GM18511 (cell line): ENCODE measurements around the gene ARSJ.

Experiments
- ATAC-seq: cut with Tn5 transposase; IDR thresholded peaks from one replicate; pipeline ENCODE4 v1.9.1; 2021; ENCODE audit warnings: mild to moderate bottlenecking, moderate library complexity; ENCODE audit not compliant: unreplicated experiment

Gene ARSJ

GRCh38 chr4:113990886-113991285, 11.4 kb upstream of the ARSJ start:
- ATAC-seq: no peak

GRCh38 chr4:113987382-113987941, 8.0 kb upstream of the ARSJ start:
- no peak for ATAC-seq

- no peak for ATAC-seq
These were observed 2.7 kb upstream of the ARSJ start for GRCh38 chr4:113982181-113982580.

- ATAC-seq: no peak
These were observed 2.1 kb upstream of the ARSJ start for GRCh38 chr4:113981591-113981990.

- ATAC-seq: no peak
These were observed 613 bp upstream of the ARSJ start for GRCh38 chr4:113979905-113980615.

GRCh38 chr4:113978561-113979147, 793 bp downstream of the ARSJ start:
- ATAC-seq: no peak

- ATAC-seq: no peak
These were observed 1.3 kb downstream of the ARSJ start for GRCh38 chr4:113978105-113978504.

- no peak for ATAC-seq
These were observed 2.0 kb downstream of the ARSJ start for GRCh38 chr4:113977526-113977855.

- no peak for ATAC-seq
These were observed 2.5 kb downstream of the ARSJ start for GRCh38 chr4:113976741-113977525.

- ATAC-seq: no peak
These were observed 3.9 kb downstream of the ARSJ start for GRCh38 chr4:113975578-113975977.

GRCh38 chr4:113974467-113974866, 5.0 kb downstream of the ARSJ start:
- ATAC-seq: no peak

GRCh38 chr4:113973345-113973744, 6.1 kb downstream of the ARSJ start:
- ATAC-seq: no peak

GRCh38 chr4:113972781-113973180, 6.7 kb downstream of the ARSJ start:
- ATAC-seq: no peak

GRCh38 chr4:113971706-113972360, 7.6 kb downstream of the ARSJ start:
- no peak for ATAC-seq

- ATAC-seq: no peak
These were observed 9.6 kb downstream of the ARSJ start for GRCh38 chr4:113969709-113970334.

- ATAC-seq: no peak
These were observed 11.0 kb downstream of the ARSJ start for GRCh38 chr4:113968473-113968872.

GRCh38 chr4:113967687-113968086, 11.8 kb downstream of the ARSJ start:
- no peak for ATAC-seq

GRCh38 chr4:113962719-113963265, 16.7 kb downstream of the ARSJ start:
- no peak for ATAC-seq

- no peak for ATAC-seq
These were observed 17.5 kb downstream of the ARSJ start for GRCh38 chr4:113962016-113962347.

GRCh38 chr4:113960684-113961321, 18.6 kb downstream of the ARSJ start:
- ATAC-seq: no peak
